Measurements from ENCODE around the gene SUZ12.
"Not testable (repeated sequence)": the region's sequence is repeated elsewhere in the genome, so short reads cannot be mapped to it uniquely, and the experiment has no call there.

SUZ12 gene

DNA sequence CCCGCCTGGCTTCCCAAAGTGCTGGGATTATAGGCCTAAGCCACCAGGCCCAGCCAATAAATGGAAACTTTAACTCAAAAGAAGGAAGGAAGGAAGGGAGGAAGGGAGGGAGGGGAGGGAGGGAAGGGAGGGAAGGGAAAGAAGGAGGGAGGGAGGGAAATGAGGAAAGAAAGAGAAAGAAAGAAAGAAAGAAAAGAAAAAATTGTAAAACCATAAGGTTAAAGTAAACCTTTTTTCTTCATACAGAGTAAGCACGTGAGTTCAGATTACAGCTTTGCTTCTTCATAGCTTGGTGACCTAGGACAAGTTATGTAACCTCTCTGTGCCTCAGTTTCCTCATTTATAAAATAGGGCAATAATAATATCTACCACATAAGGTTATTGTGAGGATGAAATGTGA, 96.4 kb downstream of the SUZ12 start:
- H3K27ac ChIP-seq (ENCODE audit: insufficient read depth, low read length, poor library complexity, severe bottlenecking), result no peak overlapping the region
- H3K27me3 ChIP-seq (replicated peaks; ENCODE audit: control insufficient read depth, insufficient read depth, low read length, poor library complexity, severe bottlenecking), result no peaks in the 10 kb centered on the region
- no peaks in the 10 kb centered on the region for H3K9me3 ChIP-seq (ENCODE audit: control insufficient read depth, low read length)
- no peaks in the 10 kb centered on the region for H3K4me1 ChIP-seq (ENCODE audit: control insufficient read depth, insufficient read depth, low read length, poor library complexity, severe bottlenecking)
- DNase-seq, result no peak
- H3K4me3 ChIP-seq (ENCODE audit: insufficient read depth, low read depth, low read length, poor library complexity, severe bottlenecking), result no peak overlapping the region
- peaks cover 26% of the 10 kb centered on the region for H3K36me3 ChIP-seq (ENCODE audit: control insufficient read depth, insufficient read depth, low read length)

DNA sequence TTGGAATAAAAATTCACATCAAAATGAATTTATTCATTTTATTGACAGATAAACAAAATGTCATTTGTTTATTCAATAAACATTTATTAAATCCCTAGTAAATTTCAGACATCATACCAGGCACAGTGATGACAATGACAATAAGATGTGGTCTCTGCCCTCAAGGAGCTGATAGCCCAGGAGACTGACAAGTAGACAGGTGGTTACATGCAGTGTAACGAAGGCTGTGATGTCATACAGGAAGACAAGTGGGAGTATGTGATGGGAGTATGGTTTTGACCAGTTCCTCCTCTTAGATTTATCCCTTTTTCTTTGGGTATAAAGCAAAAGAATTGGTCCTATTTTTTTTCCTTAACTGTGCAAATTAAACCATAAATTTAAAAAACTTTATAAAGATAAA, 97.0 kb downstream of the SUZ12 start:
- DNase-seq; H3K4me1 ChIP-seq (ENCODE audit: control insufficient read depth, insufficient read depth, low read length, poor library complexity, severe bottlenecking); H3K4me3 ChIP-seq (ENCODE audit: insufficient read depth, low read depth, low read length, poor library complexity, severe bottlenecking); H3K27me3 ChIP-seq (replicated peaks; ENCODE audit: control insufficient read depth, insufficient read depth, low read length, poor library complexity, severe bottlenecking); H3K27ac ChIP-seq (ENCODE audit: insufficient read depth, low read length, poor library complexity, severe bottlenecking); H3K9me3 ChIP-seq (ENCODE audit: control insufficient read depth, low read length): not testable (repeated sequence)
- H3K36me3 ChIP-seq (ENCODE audit: control insufficient read depth, insufficient read depth, low read length), result peaks cover 26% of the 10 kb centered on the region

DNA sequence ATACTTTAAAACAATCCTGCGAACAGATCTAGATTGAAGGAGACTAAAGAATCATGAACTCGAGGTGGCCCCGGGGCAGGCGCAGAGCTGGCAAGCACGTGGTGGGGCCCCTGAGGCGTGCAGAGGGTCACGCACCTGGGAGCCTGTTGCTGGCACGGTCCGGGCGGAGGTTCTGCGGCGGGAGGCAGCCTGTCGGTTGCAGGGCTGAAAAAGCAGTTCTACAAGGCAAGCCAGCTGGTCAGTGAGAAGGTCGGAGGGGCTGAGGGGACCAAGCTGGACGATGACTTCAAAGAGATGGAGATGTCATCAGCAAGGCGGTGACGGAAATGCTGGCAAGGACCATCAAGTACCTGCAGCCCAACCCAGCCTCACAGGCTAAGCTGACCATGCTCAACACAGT, 103.4 kb downstream of the SUZ12 start:
- DNase-seq, result not testable (repeated sequence)

GRCh38 chr17:32041306-32041875, 104.6 kb downstream of the SUZ12 start:
- H3K27ac ChIP-seq (ENCODE audit: insufficient read depth, low read length, poor library complexity, severe bottlenecking); H3K27me3 ChIP-seq (replicated peaks; ENCODE audit: control insufficient read depth, insufficient read depth, low read length, poor library complexity, severe bottlenecking); DNase-seq; H3K4me1 ChIP-seq (ENCODE audit: control insufficient read depth, insufficient read depth, low read length, poor library complexity, severe bottlenecking); H3K4me3 ChIP-seq (ENCODE audit: insufficient read depth, low read depth, low read length, poor library complexity, severe bottlenecking); H3K9me3 ChIP-seq (ENCODE audit: control insufficient read depth, low read length): not testable (repeated sequence)
- H3K36me3 ChIP-seq (ENCODE audit: control insufficient read depth, insufficient read depth, low read length), result peaks cover 17% of the 10 kb centered on the region

More for the DNA sequence above, 103.4 kb downstream of the SUZ12 start:
- not testable (repeated sequence) for H3K9me3 ChIP-seq (ENCODE audit: control insufficient read depth, low read length); H3K27me3 ChIP-seq (replicated peaks; ENCODE audit: control insufficient read depth, insufficient read depth, low read length, poor library complexity, severe bottlenecking); H3K4me1 ChIP-seq (ENCODE audit: control insufficient read depth, insufficient read depth, low read length, poor library complexity, severe bottlenecking); H3K4me3 ChIP-seq (ENCODE audit: insufficient read depth, low read depth, low read length, poor library complexity, severe bottlenecking); H3K27ac ChIP-seq (ENCODE audit: insufficient read depth, low read length, poor library complexity, severe bottlenecking)
- peaks cover 26% of the 10 kb centered on the region for H3K36me3 ChIP-seq (ENCODE audit: control insufficient read depth, insufficient read depth, low read length)

DNA sequence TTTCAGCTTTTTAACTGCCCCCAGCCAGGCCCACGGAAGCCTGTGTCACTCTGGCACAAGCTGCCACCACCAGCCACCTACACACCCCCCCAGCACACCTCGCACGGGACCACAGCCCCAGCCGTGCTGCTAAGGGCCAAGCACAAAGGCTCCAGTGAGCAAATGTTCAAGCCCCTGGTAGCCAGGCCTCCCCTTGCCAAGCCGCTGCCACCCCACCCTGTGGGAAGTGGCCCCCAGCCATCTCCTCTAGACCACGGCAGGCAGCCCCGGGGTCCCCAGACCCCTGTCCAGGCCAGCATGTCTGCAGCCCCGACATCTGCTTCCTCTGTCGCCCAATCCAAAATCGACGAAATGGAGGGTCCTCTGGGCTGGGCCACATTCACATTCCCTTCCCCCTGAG, 105.5 kb downstream of the SUZ12 start:
- H3K27me3 ChIP-seq (replicated peaks; ENCODE audit: control insufficient read depth, insufficient read depth, low read length, poor library complexity, severe bottlenecking); DNase-seq; H3K4me3 ChIP-seq (ENCODE audit: insufficient read depth, low read depth, low read length, poor library complexity, severe bottlenecking); H3K9me3 ChIP-seq (ENCODE audit: control insufficient read depth, low read length); H3K27ac ChIP-seq (ENCODE audit: insufficient read depth, low read length, poor library complexity, severe bottlenecking); H3K4me1 ChIP-seq (ENCODE audit: control insufficient read depth, insufficient read depth, low read length, poor library complexity, severe bottlenecking): not testable (repeated sequence)
- peaks cover 11% of the 10 kb centered on the region for H3K36me3 ChIP-seq (ENCODE audit: control insufficient read depth, insufficient read depth, low read length)

DNA sequence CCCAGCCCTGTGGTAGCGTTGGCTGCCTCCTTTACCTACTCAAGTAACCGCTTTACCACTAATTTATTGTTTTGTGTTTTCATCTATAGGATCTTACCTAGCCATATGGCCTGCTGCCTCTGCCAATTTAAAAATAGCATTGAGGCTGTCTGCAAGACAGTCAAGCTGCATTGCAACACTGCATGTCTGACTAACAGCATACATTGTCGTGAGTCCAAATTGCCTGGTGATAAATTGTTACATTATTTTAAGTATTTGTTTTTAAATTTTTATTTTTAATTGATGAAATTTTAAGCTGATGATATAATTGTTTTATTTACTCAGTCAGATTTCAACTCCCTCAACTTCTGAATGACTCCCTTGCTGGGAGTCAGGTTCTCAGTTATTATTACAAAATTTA, 108.8 kb downstream of the SUZ12 start:
- H3K4me1 ChIP-seq (ENCODE audit: control insufficient read depth, insufficient read depth, low read length, poor library complexity, severe bottlenecking); H3K4me3 ChIP-seq (ENCODE audit: insufficient read depth, low read depth, low read length, poor library complexity, severe bottlenecking); H3K27ac ChIP-seq (ENCODE audit: insufficient read depth, low read length, poor library complexity, severe bottlenecking); H3K36me3 ChIP-seq (ENCODE audit: control insufficient read depth, insufficient read depth, low read length); H3K27me3 ChIP-seq (replicated peaks; ENCODE audit: control insufficient read depth, insufficient read depth, low read length, poor library complexity, severe bottlenecking); H3K9me3 ChIP-seq (ENCODE audit: control insufficient read depth, low read length); DNase-seq: not testable (repeated sequence)

DNA sequence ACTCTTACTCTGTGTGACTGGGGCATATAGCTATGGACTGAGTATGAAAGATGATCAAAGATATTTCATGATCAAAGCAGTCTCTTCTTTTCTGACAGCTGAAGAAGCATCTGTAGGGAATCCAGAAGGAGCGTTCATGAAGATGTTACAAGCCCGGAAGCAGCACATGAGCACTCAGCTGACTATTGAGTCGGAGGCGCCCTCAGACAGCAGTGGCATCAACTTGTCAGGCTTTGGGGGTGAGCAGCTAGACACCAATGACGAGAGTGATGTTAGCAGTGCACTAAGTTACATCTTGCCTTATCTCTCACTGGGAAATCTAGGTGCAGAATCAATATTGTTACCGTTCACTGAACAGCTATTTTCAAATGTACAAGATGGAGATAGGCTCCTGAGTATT, 110.9 kb downstream of the SUZ12 start:
- not testable (repeated sequence) for H3K9me3 ChIP-seq (ENCODE audit: control insufficient read depth, low read length); H3K27ac ChIP-seq (ENCODE audit: insufficient read depth, low read length, poor library complexity, severe bottlenecking); H3K27me3 ChIP-seq (replicated peaks; ENCODE audit: control insufficient read depth, insufficient read depth, low read length, poor library complexity, severe bottlenecking); DNase-seq; H3K4me3 ChIP-seq (ENCODE audit: insufficient read depth, low read depth, low read length, poor library complexity, severe bottlenecking); H3K4me1 ChIP-seq (ENCODE audit: control insufficient read depth, insufficient read depth, low read length, poor library complexity, severe bottlenecking); H3K36me3 ChIP-seq (ENCODE audit: control insufficient read depth, insufficient read depth, low read length)

Measured in effector memory CD4-positive, alpha-beta T cell (primary cell).